ENCODE data around the gene GALP.
"Not testable (repeated sequence)": the region's sequence is repeated elsewhere in the genome, so short reads cannot be mapped to it uniquely, and the experiment has no call there.

The GALP gene

GRCh38 chr19:56175861-56176307, at the start of gene GALP:
Gene GALP (plus strand): TSS chr19:56176008. CDS start chr19:56177109, 1,101 bp downstream.
- not testable (repeated sequence) for DNase-seq (ENCODE audit: low read depth)

GRCh38 chr19:56126983-56127780, 48.6 kb upstream of the GALP start:
- no peak for DNase-seq (ENCODE audit: low read depth)

GRCh38 chr19:56130006-56130405, 45.8 kb upstream of the GALP start:
- DNase-seq (ENCODE audit: low read depth): no peak

- DNase-seq (ENCODE audit: low read depth): no peak
Observed at GRCh38 chr19:56131651-56132050, 44.2 kb upstream of the GALP start.

- no peak for DNase-seq (ENCODE audit: low read depth)
Observed at GRCh38 chr19:56132316-56132822, 43.4 kb upstream of the GALP start.

- no peak for DNase-seq (ENCODE audit: low read depth)
Observed at GRCh38 chr19:56133858-56134653, 41.8 kb upstream of the GALP start.

GRCh38 chr19:56134654-56134921, 41.2 kb upstream of the GALP start:
- no peak for DNase-seq (ENCODE audit: low read depth)

GRCh38 chr19:56136362-56136761, 39.4 kb upstream of the GALP start:
- no peak for DNase-seq (ENCODE audit: low read depth)

- DNase-seq (ENCODE audit: low read depth): no peak
Observed at GRCh38 chr19:56137405-56137804, 38.4 kb upstream of the GALP start.

GRCh38 chr19:56138069-56138468, 37.7 kb upstream of the GALP start:
- no peak for DNase-seq (ENCODE audit: low read depth)

- no peak for DNase-seq (ENCODE audit: low read depth)
Observed at GRCh38 chr19:56139847-56140582, 35.8 kb upstream of the GALP start.

GRCh38 chr19:56140583-56141416, 35.0 kb upstream of the GALP start, which contains the start of gene ZNF444:
Gene ZNF444 (plus strand): TSS chr19:56141287. CDS start chr19:56146912, 5,625 bp downstream.
- DNase-seq (ENCODE audit: low read depth): peak; percentile 95

- no peak for DNase-seq (ENCODE audit: low read depth)
Observed at GRCh38 chr19:56141417-56141993, 34.3 kb upstream of the GALP start.

- DNase-seq (ENCODE audit: low read depth): no peak
Observed at GRCh38 chr19:56142087-56142787, 33.6 kb upstream of the GALP start.

- DNase-seq (ENCODE audit: low read depth): no peak
Observed at GRCh38 chr19:56142897-56143434, 32.8 kb upstream of the GALP start.

- DNase-seq (ENCODE audit: low read depth): no peak
Observed at GRCh38 chr19:56144376-56144775, 31.4 kb upstream of the GALP start.

- DNase-seq (ENCODE audit: low read depth): no peak
Observed at GRCh38 chr19:56144831-56145230, 31.0 kb upstream of the GALP start.

GRCh38 chr19:56145698-56146097, 30.1 kb upstream of the GALP start:
- no peak for DNase-seq (ENCODE audit: low read depth)

- DNase-seq (ENCODE audit: low read depth): no peak
Observed at GRCh38 chr19:56146904-56147303, 28.9 kb upstream of the GALP start.

- DNase-seq (ENCODE audit: low read depth): no peak
Observed at GRCh38 chr19:56147307-56147706, 28.5 kb upstream of the GALP start.
